SJSA1 (cell line): ENCODE results near the gene TMEM107. TPM values are rescaled to one million over a fixed set of nuclear protein-coding genes. Genes with fewer than 3 reads are reported as not detected.
A peak's percentile ranks its signal among the peaks of the same experiment; 100 is the strongest.

ENCODE experiments used
- DNase-seq, 2 experiments: peaks; one replicate each; pipeline ENCODE4 v3.0.0-alpha.2; 2015 to 2020; ENCODE audit warnings: low spot score in 2 of 2, low read depth in 1 of 2
- H3K27ac ChIP-seq: fragments of 250-450 bp; sonication (Bioruptor Pico); 2 replicates; pipeline ENCODE4 v1.5.1; 2020; ENCODE audit warnings: mild to moderate bottlenecking, moderate library complexity
- H3K27me3 ChIP-seq: fragments of 250-450 bp; sonication (Bioruptor Pico); replicated peaks from 2 replicates; pipeline ENCODE4 v1.5.1; 2020; ENCODE audit warnings: mild to moderate bottlenecking, moderate library complexity
- H3K36me3 ChIP-seq: fragments of 250-450 bp; sonication (Bioruptor Pico); 2 replicates; pipeline ENCODE4 v1.5.1; 2020; ENCODE audit warnings: mild to moderate bottlenecking
- H3K4me1 ChIP-seq: fragments of 250-450 bp; sonication (Bioruptor Pico); replicated peaks from 2 replicates; pipeline ENCODE4 v1.6.1; 2021; ENCODE audit warnings: mild to moderate bottlenecking
- H3K4me3 ChIP-seq: fragments of 250-450 bp; sonication (Bioruptor Pico); 2 replicates; pipeline ENCODE4 v1.5.1; 2020; ENCODE audit warnings: mild to moderate bottlenecking
- H3K9me3 ChIP-seq: fragments of 250-450 bp; sonication (Bioruptor Pico); replicated peaks from 2 replicates; pipeline ENCODE4 v1.5.1; 2020; ENCODE audit warnings: mild to moderate bottlenecking
- total RNA-seq: library from RNA; depleted of rRNA; stranded (reverse); fragments of >200 nt; shearing (Covaris generic); gene quantifications from 2 replicates; pipeline ENCODE4 v1.2.3, GENCODE V29; 2014

TMEM107 gene
- total RNA-seq, 1 experiment from 2014 or later = 11.5 TPM

- H3K27me3 ChIP-seq = no peaks in the 10 kb centered on the region
- peaks cover 11% of the 10 kb centered on the region for H3K4me1 ChIP-seq
- no peak overlapping the region for H3K27ac ChIP-seq
- no peak overlapping the region for H3K4me3 ChIP-seq
- no peaks in the 10 kb centered on the region for H3K9me3 ChIP-seq
- peak in 1 of 2 experiments; percentile 38 for DNase-seq
- H3K36me3 ChIP-seq = peaks cover 65% of the 10 kb centered on the region
These were observed 29.6 kb downstream of the TMEM107 start for GRCh38 chr17:8146381-8147140.

DNA sequence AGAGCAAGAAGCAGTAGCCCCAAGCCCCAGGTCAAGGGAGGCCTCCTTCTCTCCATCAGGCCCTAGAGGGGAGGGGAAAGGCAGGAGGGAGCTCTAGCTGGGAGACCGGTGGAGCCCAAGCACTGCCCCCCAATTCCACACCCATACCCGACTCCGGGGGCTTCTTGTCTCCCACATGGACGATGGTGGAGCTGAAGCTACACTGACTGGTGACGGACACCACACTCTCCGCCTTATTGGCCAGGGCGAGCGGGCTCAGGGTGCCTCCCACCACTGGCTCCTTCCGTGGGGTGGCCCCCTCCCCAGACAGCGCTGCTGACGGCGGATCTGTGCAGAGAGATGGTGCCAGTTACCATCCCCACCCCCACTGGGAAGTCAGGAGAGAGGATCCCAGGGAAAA lies 30.4 kb downstream of the TMEM107 start:
- Histone ChIP-seq H3K36me3 (peaks cover 67% of the 10 kb centered on the region), H3K4me1 (peaks cover 4% of the 10 kb centered on the region), H3K27me3 (no peaks in the 10 kb centered on the region), H3K27ac (no peak overlapping the region), H3K4me3 (no peak overlapping the region), H3K9me3 (no peaks in the 10 kb centered on the region)
- DNase-seq = peak in 1 of 2 experiments; percentile 37

DNA sequence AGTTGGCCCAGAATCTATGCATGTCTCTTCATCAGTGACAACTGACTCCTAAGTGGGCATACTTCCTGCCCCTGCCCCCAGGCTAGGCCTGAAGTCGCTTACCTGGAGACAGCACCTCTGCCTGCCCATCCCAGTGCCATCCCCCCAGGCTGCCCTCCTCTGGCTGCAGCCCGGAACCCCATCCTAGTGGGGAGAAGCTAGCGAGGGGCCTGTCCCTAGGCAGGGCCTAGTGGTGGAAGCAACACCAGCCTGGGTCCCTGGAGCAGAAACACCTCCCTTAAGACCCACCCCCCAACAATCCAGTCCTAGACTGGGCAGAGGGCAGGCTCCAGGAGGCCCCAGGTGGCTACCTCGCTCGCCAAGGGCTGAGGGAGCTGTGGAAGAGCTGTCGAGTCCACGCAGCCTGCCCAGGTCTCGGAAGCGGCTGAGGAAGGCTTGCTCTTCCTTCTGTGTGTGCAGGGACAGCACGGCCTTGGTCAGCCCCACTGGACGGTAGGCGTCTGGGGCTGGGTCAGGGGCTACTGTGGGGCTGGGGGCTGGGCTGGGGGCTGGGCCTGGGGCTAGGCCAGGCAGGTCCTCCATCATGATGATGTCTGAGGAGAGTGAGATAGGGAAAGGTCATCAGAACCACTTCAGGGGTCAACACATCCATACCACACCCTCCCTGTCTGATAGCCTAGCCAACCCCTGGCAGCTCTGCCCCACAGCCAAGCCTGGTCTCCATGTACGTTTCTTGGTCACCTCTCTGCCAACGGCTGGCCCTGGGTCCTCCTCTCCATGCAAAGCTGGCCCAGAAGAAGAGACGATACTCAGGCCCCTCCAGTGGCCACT lies 31.6 kb downstream of the TMEM107 start:
- Histone ChIP-seq H3K9me3 (no peaks in the 10 kb centered on the region), H3K4me3 (no peak overlapping the region), H3K4me1 (no peaks in the 10 kb centered on the region; the same call in 1 of the 2 replicates), H3K36me3 (peaks cover 68% of the 10 kb centered on the region), H3K27ac (no peak overlapping the region), H3K27me3 (no peaks in the 10 kb centered on the region)
- peak in 1 of 2 experiments; percentile 40 for DNase-seq

GRCh38 chr17:8143581-8144400 lies 32.4 kb downstream of the TMEM107 start:
- peak in 1 of 2 experiments; percentile 36 for DNase-seq
- Histone ChIP-seq H3K27me3 (no peaks in the 10 kb centered on the region), H3K4me1 (no peaks in the 10 kb centered on the region; the same call in 1 of the 2 replicates), H3K4me3 (no peak overlapping the region), H3K27ac (no peak overlapping the region), H3K36me3 (peaks cover 61% of the 10 kb centered on the region), H3K9me3 (no peaks in the 10 kb centered on the region)

- Histone ChIP-seq H3K9me3 (no peaks in the 10 kb centered on the region), H3K36me3 (peaks cover 54% of the 10 kb centered on the region), H3K4me1 (peaks cover 3% of the 10 kb centered on the region; the same call in 1 of the 2 replicates), H3K27ac (no peak overlapping the region), H3K4me3 (no peak overlapping the region), H3K27me3 (no peaks in the 10 kb centered on the region)
- DNase-seq = peak in 1 of 2 experiments; percentile 41
These were observed 33.1 kb downstream of the TMEM107 start for GRCh38 chr17:8142887-8143580.

DNA sequence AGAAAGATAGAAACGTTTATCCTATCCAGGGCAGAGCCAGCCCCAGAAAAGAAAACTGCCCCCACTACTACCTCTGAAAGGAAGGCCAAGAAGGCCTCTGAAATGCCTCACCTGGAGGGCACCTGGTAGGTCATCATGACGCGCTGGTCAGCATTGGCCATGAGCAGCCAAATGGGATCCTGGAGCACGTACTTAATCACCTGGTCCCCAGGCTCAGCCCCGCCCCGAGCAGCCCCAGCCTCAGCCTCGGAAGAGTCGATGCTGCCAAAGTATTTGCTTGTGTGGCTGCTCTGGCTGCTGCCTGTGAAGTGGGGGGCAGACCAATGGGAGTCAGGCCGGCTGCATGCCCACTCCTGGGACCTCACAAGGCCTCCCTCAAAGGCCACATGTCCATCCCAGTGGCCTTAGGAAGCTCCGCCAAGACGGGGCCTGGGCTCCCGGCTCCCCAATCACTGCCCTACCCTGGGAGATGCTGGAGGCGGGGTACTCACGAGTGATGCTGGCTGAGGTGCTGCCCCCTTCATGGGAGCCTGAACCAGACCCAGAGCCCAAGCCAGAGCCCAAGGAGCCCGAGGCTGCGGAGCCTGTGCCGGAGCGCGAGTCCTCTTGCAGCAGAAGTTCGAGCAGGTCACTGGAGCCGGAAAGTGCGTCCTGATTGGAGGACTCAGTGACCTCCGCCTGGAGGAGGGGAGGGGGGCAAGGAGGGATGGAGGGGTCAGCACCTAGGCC lies 33.9 kb downstream of the TMEM107 start:
- Histone ChIP-seq H3K27me3 (no peaks in the 10 kb centered on the region), H3K36me3 (peaks cover 46% of the 10 kb centered on the region), H3K4me1 (peaks cover 7% of the 10 kb centered on the region), H3K9me3 (no peaks in the 10 kb centered on the region), H3K4me3 (no peak overlapping the region), H3K27ac (no peak overlapping the region)
- DNase-seq = peak in 1 of 2 experiments; percentile 36

DNA sequence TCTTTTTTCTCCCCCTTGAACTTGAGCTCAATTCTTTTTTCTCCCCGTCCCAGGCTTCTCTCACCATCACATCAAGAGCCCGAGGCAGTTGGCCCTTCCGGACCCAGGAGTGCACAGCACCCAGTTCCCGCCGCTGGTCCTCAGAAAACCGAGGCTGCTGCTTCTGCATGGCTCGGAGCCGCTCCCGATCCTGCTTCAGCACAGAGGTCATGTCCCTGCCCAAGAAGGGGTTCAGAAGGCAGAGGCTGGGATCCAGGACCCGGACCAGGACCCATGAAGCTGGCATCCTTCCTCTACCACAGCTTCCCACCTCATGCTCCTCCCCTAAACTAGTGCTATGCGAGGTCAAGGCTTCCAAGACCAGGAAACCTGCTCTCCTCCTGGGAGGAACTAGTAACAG lies 34.4 kb downstream of the TMEM107 start:
- DNase-seq = no peak
- no peak overlapping the region for H3K27ac ChIP-seq
- no peaks in the 10 kb centered on the region for H3K27me3 ChIP-seq
- H3K36me3 ChIP-seq = peaks cover 41% of the 10 kb centered on the region
- no peak overlapping the region for H3K4me3 ChIP-seq
- no peaks in the 10 kb centered on the region for H3K9me3 ChIP-seq
- H3K4me1 ChIP-seq = peaks cover 7% of the 10 kb centered on the region

GRCh38 chr17:8141045-8141444 lies 35.1 kb downstream of the TMEM107 start:
- H3K27me3 ChIP-seq = no peaks in the 10 kb centered on the region
- no peak overlapping the region for H3K27ac ChIP-seq
- H3K36me3 ChIP-seq = peaks cover 34% of the 10 kb centered on the region
- H3K4me1 ChIP-seq = peaks cover 7% of the 10 kb centered on the region
- DNase-seq = no peak
- no peak overlapping the region for H3K4me3 ChIP-seq
- H3K9me3 ChIP-seq = no peaks in the 10 kb centered on the region

DNA sequence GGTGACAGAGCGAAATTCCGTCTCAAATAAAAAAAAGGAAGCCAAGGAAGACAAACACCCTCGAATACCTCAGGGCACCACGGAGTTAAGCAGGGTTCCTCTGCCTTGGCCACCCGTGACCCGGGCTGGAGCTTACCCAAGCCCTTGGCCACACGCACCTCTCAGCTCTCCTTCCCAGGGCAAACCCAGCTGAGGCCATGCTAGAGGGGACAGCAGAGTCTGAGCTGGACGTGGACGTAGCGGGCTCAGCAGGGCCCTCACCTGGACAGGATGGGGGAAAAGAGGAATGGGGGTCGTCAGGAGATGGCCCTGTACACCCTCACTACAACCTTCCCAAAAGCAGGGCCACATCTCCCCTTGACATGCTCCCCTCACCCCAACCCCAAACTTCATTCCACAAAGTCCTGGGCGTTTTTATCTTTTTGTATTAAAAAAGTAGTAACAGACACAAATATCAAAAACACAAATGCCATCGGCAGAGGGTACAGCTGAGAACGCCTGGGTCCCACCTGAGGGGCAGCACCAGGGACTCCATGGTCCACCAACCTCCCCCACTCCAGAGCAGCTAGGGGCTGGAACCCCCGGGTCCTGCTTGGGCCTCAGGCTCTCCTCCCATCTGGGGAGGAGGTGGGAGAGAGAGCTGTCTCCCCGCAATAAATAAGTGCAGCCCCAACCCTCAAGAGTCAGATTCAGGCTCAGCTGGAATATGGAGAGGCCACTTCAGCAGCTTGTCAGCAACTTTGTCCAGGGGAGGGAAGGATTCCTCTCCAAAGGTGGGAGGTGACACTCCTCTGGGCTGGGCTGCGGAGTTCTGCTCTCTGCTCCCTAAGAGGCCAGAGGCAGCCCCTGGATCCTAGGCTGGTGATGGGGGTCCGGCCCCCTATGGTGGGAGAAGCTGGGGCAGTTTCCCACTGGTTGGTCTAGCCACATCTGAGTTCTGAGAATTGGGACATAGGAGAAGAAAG lies 35.8 kb downstream of the TMEM107 start:
- H3K4me3 ChIP-seq = no peak overlapping the region
- no peak for DNase-seq
- no peak overlapping the region for H3K27ac ChIP-seq
- H3K9me3 ChIP-seq = no peaks in the 10 kb centered on the region
- H3K36me3 ChIP-seq = peaks cover 27% of the 10 kb centered on the region
- no peaks in the 10 kb centered on the region for H3K27me3 ChIP-seq
- H3K4me1 ChIP-seq = peaks cover 7% of the 10 kb centered on the region

- no peaks in the 10 kb centered on the region for H3K27me3 ChIP-seq
- peak overlapping the region; percentile 36 for H3K4me3 ChIP-seq
- H3K27ac ChIP-seq = peak overlapping the region; percentile 19
- H3K4me1 ChIP-seq = peaks cover 12% of the 10 kb centered on the region
- H3K9me3 ChIP-seq = no peaks in the 10 kb centered on the region
- peak; percentile 94 to 99 for DNase-seq
- H3K36me3 ChIP-seq = peaks cover 20% of the 10 kb centered on the region
These were observed 37.4 kb downstream of the TMEM107 start for GRCh38 chr17:8138672-8139371.

GRCh38 chr17:8138374-8138671 lies 37.9 kb downstream of the TMEM107 start:
- no peaks in the 10 kb centered on the region for H3K27me3 ChIP-seq
- H3K9me3 ChIP-seq = no peaks in the 10 kb centered on the region
- no peak for DNase-seq
- H3K4me1 ChIP-seq = peaks cover 17% of the 10 kb centered on the region
- peaks cover 20% of the 10 kb centered on the region for H3K36me3 ChIP-seq
- peak overlapping the region; percentile 6 for H3K27ac ChIP-seq
- peak overlapping the region; percentile 32 for H3K4me3 ChIP-seq
